ENCODE data around the gene MAST4. TPM values are rescaled to one million over a fixed set of nuclear protein-coding genes. Genes with fewer than 3 reads are reported as not detected.
A peak's percentile ranks its signal among the peaks of the same experiment; 100 is the strongest.

Gene MAST4
- polyA plus RNA-seq, 10 donors, result 10.5 to 15.3 (median 13.0) TPM

DNA sequence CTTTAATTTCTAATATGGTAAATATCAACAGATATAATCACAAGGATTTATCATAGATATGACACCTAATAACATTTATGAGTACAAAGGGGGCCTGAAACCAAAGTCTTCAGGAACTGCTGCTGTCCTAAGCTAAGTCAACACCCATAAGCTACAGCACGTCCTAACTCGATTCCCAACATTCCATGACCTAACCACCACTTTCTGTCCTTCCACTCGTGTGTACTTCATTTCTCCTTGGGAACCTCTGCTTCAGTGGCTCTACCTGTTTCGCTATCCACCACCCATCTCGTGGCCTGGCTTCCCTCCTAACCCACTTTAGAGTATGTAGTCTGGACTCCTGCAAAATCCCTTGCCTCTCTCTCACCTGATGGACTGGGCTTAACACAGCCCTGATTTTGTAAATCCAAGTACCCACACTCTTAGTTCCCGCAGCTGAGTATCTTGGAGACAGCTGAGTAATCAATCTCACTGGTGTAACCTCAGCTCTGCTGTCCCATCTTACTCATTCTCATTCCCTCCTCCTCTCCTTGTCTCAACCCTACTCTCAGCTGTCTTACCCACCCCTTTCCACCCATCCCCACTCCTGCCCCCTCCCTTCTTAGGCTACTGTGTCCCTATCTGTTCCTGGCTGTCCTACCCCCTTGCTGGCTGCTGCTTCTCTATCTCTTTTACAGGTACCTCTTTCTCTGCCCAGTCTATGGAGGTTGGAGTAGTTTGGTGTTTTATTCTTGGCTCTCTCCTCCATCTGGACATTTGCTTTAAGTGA, 101.8 kb downstream of the MAST4 start:
- DNase-seq, result no peak

DNA sequence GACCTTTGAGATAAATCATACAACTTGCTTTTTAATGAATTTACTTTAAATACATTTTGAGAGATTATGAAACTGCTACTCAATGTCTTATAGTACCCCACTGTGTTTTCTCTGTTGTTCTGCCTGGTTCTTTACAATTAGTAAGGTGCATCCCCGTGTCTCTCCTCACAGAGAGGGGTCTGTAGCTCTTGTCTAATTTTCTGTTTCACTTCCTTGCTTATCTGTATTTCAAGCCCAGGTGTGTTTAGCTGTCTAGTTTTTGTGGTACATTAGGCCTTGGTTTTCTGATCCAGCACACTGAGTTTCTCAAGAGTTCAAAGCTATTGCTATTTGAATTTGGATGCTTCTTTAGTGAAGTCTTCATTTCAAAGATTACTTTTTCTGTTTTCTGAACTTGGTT, 105.1 kb downstream of the MAST4 start:
- DNase-seq, result no peak

DNA sequence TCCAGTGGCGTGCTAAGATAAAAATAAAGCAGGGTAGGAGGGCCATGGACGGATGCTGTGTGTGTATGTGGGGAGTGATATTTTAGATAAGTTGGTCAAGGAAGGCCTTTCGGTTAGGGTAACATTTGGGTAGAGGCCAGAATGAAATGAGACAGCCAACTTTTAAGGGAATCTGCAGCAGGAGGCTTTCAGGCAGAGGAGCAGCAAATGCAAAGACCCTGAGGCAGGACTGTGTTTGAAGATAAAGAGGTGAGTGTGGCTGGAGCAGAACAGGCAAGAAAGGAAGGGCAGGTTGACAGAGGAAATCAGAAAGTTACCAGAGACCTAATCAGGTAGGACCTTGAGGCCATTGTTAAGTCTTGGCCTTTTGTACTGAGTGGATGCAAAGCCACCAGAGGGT, 106.2 kb downstream of the MAST4 start:
- DNase-seq, result no peak

DNA sequence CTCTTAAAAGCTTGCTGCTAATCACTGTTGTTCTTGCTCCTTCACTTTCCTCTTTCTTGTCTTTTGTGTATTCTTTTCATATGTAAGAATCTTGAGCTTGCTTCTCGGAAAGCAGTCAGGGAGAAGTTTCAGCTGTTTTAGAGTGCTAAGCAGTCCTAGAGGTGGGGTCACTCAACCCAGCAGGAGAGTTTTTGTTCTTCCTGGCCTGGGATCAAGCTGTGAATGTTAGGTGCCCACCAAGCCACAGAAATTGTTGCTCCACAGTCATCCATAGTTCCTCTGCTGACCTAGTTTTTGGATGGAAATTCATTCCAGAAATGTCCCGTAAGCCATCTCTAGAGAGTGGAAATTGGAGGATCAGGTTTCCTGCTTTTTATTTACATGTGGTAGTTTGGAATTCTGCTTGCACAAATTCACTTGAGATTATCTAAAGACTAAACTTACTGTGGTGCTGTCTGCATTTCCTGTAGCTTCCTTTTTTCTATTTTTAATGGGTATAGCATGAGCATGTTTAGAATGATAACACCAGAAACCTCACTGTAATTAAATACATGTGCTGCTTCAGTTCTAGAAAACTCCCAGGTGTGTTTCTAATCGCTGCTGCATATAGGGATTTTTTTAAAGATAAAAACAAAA, 108.7 kb downstream of the MAST4 start:
- DNase-seq, result peak; percentile 29 to 75 (median 38)

DNA sequence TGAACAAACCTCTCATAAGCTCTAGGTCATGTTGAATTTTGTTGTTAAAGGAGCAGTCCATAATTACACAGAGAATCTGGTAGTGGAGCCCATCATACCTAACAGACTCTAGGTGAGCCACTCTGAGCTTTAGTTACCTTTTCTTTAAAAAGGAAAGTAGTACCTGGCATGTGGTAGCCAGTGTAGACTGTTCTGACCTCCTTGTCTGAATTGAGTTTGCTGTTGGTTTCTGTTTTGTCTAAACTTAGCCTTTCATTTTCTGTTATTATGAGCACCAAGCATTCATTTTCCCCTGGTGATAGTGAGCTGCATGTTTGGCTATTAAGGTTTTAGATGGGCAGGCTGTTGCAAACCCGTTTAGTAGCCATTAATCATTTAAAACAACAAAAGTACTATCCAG, 112.2 kb downstream of the MAST4 start:
- no peak for DNase-seq

DNA sequence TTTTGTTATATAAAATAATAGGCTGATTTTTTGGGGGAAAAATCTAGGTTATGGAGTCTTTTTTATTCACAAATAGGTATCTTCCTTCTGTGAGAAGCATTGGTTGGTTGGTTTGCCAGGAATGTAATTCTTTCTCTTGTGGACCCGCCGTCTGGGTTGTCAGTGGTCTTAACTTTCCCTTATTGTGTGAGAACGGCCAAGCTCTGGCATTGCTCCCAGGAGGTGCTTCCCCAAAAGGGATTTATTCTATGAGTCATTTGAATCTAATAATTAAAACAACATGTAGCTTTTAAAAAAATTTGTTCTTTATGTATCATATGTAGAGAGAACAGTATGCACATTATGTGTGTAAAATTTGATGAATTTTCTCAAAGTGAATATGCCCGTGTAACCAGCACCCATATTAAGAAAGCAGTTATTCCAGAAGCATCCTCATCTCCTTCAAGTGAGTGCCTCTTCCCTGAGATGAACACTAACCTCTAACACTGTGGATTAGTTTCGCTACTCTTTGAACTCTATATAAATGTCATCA, 114.4 kb downstream of the MAST4 start:
- DNase-seq, result peak; percentile 9 to 70 (median 18)

DNA sequence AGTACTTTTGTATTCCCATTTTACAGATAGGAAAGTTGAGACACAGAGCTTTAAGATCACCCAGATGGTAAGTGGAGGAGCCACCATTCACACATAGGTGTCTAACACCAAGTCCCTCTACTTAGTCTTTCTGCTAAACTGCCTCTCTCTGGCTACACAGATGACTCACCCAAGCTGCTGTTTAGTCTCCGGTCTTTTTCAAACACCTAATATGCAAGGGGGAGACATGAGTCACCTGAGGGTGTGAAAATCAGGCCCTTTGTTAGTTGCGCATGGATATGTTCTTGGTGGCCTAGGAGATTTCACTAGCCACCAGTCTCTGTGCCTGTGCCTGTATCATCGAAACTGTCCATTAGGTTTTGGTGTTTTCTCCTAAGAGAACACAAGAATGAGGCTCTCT, 117.8 kb downstream of the MAST4 start:
- DNase-seq, result peak in 1 of 3 donors; percentile 1

DNA sequence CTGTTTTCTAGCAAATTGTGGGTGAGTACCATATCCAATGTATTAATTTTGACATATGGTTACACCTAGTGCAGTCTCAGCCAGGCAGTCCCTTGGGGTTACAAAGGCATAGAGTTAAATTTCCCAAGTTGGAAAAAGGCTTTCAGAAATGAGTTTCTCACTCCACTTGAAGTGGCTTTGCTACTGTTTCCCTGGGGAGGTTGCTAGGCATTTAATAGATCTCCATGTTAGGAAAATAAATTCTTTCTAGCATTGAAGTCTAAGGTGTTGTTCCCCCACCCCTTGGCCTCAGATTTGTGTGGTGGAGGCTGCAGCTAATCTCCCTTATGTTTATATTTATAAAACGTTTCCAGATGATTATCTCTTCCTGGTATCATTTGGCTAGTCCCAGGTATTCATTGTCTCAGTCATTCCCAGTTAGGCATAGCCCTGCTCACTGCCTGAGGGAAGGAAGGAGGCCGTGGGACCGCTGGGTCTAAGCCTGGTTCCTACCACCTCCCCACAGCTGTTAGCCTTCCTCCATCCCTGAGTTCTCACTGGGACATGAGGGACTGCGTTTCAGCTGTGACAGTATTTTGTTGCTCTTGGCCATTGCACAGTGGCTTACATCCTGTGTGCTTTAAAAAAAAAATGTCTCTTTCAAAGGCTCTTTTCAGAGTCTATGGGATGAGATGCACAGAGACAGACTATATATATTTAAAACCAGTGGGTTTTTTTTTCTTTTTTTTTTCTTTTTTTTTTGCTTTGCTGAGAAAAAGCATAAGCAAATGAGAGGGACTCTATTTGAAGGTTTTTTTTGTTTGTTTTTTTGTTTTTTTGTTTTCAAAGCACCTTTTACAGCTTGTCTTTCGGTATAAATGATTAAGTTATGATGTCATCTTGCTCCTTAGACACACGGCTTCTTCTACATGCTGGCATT, 121.5 kb downstream of the MAST4 start:
- DNase-seq, result peak in 1 of 3 donors; percentile 35

DNA sequence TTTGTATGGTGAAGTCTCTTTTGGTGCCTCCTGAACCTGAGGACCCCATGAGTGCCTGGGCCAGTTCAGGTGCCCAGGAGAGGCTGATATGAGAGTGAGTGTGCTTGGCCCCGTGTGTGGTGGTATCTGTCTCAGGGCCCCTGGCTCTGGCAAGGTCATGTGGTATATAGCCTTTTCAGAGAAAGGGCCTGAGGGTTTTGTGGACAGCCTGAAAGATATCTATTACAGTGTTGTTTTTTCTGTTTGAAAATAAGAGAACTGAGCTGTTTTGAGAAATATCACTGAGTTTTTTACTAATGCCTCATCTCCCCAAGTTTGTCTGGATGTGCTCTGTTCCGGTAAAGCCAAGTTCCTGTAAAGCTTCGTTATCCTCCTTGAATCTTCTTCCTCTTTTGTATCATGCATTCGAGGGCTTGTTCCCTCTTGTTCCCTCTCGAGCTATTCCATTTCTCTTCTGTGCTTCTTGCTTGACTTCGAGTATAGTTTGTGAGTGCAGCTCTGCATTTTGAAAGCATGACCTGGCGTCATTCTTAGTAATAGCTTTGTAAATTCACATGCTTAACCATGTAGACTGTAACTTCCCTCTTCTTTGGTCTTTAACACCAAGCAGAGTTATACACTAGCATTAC, 122.3 kb downstream of the MAST4 start:
- DNase-seq, result no peak

DNA sequence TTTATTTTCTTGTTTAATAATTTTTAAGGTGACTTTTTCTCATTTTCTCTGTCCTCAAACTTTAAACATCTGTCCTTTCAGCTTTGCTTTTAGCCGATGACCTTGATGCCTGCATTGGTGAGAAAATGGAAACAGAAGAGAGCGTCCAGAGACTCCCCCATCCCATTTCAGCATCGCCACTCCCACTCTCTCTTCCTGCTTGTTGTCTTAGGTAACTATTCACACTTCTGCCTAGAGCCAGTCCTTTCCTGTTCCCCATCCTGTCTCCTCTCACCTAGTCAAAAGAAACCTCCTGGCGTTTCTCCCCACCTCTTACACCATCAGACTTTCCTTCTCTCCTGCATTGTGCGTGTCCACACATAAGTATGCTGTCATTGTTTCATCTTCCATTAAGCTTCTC, 124.6 kb downstream of the MAST4 start:
- DNase-seq, result no peak

DNA sequence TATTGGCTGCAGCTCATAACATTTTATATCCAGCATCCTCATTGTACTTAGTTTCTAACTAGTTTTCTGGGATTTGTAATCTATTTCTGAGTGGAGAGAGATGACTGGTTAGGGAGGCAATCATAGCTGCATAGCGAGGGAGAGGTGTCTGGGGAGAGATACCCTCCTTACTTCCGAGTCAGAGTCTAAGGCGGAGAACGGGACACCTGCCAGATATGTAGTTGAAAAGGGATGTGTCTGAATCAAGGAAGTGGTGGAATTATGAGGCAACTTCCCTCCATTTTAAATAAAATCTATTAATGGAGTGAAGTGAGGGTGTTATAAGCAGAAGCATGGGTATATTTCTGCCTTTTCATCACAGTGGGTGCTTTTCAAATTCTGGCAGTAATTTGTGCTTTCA, 126.5 kb downstream of the MAST4 start:
- DNase-seq, result no peak

DNA sequence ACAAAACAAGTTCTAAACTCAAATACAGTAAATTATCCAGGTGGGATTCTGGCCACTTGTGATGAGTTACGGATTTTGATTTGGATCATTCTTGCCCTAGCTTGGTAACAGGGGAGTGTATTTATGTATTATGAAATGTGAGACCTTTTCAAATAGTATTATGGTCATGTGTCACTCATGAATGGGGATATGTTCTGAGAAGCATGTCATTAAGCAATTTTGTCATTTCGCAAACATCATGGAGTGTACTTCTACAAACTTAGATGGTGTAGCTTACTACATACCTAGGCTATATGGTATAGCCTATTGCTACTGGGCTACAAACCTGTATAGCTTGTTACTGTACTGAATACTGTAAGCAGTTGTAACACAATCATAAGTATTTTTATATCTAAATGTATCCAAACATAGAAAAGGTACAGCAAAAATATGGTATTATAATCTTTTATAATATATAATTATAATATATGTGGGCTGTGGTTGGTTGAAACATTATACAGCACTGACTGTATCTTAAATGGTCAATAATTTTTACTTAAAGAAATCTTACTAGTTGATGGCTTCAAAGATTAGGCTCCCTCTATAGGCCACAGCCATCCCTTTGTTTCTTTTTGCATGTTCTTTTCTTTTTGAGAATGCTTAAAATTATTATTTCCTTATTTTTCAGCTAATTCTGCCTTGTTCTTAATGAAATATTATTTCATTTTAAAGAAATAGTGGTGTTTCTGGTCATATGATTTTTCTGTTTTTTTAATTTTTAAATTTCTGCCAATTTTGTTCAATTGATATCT, 128.4 kb downstream of the MAST4 start:
- DNase-seq, result no peak

DNA sequence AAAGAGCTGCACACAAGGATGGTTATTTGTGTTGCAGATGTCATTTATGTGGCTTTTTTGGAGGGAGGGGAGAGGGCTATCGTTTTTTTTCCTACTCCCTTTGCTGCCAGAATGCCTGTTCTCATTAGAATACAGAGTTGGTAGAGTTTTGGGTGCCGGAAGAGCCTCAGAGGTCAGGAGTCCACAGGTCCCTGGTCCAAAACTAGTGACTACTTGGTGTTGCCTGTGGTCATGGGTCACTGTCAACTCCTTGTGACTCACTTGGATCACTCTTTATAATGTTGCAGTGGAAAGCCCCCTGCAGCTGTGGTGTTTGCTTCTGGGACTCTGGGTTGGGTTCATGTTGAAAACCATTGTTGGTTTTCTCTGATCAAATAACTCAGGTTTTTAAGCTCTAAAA, 131.4 kb downstream of the MAST4 start:
- DNase-seq, result no peak

DNA sequence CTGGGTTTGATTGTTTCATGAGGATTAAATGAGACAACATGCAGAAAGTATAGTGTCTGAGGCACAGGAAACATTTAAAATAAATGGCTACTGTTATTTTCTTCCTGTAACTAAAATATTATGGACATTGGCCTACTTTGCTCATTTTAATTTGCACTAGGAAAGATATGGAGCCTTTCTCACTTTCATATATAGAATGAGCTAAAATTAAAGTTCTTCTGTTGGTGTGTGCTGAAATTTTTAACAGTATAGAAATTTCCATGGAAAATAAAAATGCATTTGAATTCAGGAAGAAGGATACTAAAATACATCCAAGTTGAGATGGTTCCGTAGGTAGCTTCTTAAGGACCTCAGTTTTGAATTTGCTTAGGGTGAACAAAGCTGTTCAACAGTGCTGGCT, 131.9 kb downstream of the MAST4 start:
- no peak for DNase-seq

DNA sequence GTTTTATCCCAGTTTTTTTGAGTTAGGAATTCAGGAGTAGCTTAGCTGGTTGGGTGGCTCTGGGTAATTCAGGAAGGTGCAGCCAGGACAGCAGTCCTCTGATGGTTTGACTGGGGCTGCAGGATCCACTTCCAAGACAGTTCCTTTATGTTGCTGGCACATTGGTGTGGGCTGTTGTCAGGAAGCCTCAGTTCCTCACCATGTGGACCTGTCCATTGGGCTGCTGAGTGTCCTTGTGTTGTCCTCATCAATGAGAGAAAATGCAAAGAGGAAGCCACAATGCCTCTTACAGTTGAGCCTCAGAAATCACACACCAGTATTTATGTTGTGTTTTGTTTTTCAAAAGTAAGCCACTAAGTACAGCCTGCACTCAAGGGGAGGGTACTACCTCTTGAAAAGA, 140.9 kb downstream of the MAST4 start:
- DNase-seq, result no peak

DNA sequence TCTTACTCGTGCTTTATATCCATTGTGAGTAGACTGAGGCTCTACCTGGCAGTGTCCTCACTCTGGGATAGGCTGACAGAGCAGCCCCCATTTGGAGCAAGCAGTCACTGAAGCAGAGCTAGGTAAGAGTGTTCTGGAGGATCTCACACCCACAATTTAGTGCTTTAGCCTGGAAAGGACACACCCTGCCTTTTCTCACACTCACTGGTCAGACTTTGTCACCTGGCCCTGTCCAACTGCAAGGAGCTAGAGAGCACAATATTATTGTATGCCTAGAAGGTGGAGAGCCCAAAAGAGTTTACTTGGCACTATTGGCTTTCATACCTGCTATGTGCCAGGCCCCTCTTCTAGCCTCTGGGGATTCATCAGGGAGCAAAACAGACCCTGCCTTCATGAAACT, 141.9 kb downstream of the MAST4 start:
- DNase-seq, result no peak

DNA sequence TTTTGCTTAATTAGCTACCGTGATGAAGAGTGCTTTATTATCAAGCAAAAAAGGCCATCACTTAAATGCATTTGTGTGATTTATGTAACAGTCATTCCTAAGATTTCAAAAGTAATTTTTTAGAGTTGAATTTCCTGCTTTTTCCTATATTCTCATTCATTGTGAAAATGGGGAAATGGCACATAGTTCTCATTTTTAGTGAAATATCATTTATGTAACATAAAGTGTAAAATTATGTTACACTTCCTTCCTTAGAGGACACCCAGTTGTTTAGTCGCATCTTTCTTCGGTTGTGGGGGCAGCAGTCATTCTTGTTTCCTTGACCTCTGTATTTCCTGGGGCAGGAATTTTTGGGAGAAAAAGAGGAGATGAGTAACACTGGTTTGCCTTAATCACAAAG, 142.8 kb downstream of the MAST4 start:
- DNase-seq, result no peak

DNA sequence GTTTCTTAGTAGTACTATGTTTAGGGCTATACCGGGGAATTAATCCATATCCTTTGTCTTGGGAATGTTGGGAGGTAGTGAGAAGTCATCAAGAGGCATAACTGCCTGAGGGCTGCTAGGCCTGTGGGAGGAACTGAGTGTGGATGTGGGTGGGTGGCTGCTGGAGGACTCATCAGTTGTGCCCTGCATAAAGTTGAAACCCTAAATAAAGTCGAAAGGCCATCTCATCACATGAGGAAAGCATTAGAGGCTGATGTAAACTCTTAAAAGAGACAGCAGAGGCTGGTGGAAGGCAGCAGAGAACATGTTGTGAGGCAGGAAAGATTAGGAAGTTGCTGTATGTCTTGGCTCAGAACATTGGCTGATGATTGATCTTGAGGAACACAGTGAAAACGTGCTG, 143.8 kb downstream of the MAST4 start:
- peak in 1 of 3 donors; percentile 13 for DNase-seq

DNA sequence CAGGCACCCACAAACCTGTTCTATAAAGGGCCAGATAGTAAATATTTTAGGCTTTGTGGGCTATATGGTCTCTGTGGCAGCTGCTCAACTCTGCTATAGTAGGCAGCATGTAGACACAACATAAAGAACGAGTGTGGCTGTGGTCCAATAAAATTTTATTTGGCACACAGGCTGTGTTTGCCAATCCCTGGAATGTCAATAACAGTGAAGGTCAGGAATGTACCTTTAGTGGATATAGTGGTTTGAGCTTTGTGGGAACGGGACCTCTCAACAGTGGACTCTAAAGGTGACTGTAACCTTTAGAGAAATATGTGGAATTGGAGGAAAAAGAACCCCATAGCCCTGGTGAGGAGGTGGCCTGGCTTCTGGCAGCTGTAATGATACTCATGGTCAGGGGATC, 145.2 kb downstream of the MAST4 start:
- no peak for DNase-seq

DNA sequence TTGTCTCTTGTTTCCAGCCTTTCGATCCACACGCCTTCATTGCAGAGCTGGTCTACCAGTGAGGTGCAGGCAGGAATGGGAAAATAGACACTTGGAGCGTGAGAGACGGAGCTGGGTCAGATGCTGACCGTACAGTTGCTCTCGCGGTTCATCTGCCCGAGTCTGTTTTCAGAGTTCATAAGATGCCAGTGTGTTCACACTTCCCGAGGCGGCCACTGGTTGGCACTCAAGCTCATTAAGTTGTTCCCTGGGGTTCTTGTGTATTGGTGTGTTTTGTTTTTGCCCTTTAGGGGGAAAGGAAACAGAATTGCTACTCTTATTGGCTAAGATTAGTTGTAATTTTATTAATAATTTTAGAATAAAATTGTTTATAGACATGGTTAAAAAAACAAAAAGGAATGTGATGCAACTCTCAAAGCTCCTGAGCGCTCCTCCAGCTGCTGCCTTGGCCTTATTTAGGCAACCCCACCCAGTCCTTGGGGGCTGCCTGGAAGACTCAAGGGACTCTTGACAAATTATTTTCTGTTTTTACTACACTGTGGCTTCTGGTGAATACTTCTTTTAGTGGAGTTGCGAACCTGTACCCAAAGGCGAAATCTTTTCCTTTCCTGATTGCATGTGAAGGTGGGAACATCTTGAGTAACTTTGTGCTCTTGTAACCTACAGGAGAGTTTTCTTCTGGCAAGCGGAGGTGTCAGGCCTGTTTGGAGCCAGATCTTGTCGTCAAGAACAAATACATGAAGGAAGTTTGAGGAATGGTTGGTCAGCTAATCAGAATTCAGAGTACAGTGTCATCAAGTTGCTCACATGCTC, 146.1 kb downstream of the MAST4 start:
- DNase-seq, result peak; percentile 8 to 19 (median 13)

Data from muscle of back (tissue), 11 donors.